HuH-7 (cell line): ENCODE measurements around the gene CENPX.

Experiments
- DNase-seq: peaks from one replicate; pipeline ENCODE4 v3.0.0; 2011; ENCODE audit warnings: low spot score

Gene CENPX

DNA sequence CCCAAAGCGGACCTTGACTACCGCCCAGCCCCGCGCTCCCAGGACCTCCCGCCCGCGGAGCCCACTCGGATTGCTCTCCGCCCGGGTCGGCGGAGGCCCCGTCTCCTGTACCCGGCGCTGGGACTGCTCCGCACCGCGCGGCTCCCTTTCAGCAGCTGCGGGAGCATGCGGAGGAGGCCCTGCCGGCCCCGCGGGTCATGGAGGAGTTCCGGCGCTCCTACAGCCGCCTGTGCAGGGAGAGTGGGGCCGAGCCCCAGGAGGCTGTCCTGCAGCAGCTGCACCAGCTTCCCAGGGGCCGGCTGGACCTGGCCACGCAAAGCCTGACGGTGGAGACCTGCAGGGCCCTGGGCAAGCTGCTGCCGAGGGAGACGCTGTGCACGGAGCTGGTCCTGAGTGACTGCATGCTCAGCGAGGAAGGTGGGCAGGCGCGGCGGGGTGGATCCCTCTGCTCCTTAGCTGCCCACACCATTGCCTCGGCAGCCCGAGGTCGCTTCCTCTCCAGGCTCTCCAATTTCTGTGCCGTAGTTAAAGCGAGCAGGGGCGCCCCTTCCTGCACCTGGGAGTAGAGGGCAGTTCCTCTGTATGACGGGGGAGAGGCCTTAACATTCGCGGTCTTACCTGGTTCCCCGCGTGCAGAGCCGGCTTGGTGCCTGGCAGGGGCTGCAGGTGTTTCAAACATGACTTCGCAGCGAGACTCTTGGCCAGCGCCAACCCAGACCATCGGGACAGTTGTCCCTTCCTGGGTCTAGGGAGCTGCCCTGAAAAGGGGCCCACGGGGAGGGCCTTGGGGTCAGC, 966 bp upstream of the CENPX start:
- DNase-seq = peak; percentile 52

DNA sequence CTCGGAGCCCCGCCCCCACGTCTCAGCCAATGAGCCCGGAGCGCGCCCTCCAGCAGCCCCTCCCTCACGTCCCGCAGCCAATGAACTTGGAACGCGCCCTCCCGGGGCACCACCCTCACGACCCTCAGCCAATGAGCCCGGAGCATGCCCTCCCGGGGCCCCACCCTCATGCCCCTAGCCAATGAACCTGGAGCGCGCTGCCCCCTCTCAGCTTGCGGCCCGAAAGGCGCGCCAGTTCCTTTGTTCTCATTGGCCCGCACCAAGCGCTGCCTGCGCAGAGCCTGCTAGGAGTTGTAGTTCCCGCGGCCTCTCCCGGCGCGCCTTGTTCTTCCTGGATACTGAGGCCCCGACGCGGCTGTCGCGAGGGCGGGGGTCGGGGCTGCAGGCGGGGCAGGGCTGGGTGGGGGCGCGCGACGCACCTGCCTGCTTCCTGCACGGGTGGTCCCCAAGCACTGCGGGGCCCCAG, 336 bp upstream of the CENPX start, which contains the start of gene LRRC45:
Gene LRRC45, plus strand, starts transcription at position 325 of the 466 bp plus-strand sequence. CDS start 339 bp downstream, outside the sequence.
- DNase-seq = peak; percentile 100

DNA sequence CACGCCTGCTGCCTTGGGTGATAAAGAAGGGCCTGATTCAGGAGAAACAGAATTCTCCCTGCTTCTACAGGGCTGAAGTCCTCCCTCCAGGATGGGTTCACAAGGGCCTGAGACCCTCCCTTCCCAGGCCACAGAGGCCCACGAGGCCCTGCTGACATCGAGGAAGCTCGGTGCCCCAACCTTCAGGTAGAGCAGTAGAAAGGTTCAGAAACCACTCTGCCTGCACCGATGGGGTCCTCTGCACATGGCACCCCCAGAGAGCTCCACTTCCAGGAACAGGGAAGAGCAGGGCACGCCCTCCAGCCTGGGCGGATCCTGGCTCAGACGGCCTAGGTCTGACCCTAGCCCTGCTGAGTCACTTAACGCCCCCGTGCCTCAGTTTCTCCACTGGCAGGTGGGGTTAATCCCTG, 773 bp downstream of the CENPX start:
- DNase-seq = no peak

DNA sequence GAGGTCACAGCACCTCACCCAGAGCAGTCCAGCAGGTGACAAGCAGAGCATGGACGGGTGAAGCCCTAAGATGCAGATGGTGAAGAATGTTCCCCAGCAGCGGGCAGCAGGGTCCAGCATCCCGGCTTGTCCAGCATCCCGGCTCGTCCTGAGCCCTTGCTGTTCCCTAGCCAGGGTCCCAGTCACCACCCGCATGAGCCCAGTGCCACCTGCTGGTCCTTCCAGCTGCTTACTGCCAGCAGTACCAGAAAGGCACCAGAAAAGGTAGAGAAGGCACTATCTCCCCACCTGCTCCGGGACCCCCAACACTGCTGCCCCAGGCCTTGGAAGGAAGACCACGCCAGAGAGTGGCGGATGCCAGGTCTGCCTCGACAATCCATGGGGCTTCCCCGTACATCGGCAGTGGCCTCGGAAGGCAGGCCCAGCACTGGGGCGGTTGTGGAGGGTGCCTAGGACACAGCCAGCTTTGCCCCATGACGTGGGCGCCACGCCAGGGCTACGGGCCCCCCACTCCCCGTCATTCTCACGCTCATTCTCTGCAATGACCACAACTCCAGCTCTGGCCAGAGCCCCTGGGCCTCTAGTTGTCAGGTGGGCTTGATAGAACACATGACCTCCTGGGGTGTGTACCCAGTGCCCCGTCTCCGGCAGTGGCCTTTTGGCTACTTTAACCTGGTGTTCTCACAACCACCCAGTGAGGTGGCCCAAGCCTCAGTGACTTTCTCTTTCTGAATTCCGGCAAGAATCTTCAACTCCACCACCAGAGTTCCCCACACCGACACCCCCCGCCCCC, 1.4 kb downstream of the CENPX start:
- peak; percentile 82 for DNase-seq

DNA sequence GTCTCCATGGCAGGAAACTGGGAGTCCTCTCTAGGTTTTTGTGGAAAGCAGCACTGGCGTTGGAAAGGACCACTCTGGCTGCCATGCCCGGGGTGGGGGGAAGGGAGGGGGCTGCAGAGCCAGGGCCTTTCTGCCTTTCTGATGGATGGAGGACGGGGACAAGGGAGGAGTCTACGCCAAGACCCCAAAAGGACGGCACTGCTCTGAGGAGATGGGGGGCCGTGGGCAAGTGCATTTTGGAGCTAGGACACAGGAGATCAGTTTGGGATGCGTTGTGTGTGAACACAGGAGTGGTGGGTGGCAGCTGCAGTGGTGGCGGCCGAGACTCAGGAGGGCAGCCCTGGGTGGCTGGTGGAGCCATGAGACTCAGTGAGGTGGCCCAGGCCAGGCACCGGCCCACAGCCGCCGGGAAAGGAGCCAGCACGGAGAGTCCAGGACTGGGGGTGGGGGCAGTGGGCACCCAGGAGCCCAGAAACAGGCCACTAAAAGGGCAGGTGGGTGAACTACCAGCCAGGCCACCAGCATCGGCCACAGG, 2.0 kb downstream of the CENPX start:
- no peak for DNase-seq

DNA sequence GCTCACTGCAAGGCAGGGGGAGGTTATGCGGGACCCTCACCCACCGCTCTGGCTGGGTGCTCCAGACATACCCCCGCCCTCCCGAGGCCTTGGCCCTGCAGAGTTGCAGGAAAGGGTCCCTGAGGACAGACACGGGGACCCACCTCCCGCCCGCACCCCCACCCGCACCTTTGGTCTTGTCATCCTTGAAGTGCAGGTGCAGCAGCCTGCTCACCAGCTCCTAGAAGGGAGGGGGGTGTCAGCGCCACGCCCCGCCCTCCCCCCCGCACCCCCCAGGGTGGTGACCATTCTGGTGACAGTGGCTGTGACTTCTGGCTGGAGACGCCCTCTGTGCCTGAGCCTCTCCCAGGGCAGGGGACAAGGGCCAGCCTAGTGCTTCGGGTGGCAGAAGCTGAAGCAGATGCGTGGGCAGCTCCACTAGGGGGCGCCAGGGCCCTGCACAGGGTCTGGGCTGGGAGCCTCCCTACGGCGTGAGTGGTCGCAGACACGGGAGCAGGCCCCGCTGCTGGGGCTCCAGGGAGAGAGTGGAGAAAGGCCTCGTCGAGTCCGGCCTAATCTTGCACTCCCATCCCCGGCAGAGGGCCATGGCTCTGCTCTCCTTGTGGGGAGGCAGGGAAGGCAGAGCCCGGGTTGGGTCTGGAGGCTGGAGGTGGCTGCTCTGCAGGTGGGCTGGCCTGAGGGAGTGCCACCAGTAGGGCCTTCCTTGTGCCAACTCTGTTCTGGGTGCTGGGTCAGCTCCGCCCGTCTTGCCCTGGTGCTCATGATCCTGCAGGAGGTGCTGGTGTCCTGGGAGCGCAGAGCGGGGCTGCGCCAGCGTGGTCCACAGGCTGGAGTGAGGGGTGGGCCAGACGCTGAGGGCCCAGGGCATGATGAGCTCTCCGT, 2.7 kb downstream of the CENPX start:
- DNase-seq = peak; percentile 94

DNA sequence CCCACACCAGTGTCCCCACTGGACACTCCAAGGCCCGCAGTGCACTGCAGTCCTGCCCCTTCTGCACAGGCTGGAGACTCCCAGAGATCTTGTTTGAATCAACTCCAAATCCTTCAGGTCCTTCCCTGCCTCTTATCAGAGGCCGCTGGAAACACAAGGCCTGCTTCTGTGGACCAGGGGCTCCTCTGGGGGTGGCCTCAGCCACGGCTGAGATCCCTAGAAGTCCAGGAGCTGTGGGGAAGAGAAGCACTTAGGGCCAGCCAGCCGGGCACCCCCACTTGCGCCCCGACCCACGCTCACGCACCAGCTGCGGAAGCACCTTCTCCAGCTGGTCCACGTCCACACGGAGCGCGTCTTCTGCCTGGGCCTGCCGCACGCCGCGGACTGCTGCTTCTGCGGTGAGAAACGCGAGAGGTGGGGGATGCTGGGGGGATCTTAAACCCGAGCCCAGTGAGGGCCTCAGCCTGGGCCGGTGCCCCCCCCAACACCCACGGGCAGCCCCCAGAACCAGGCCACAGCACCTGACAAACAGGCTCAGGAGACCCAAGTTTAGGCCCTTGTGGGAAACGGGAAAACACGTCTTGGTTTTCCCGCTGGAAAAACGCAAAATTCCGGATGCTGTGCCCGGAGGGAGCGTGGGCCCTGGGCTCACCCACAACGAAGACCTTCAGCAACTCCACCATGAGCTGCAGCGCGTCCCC, 3.5 kb downstream of the CENPX start:
- no peak for DNase-seq

DNA sequence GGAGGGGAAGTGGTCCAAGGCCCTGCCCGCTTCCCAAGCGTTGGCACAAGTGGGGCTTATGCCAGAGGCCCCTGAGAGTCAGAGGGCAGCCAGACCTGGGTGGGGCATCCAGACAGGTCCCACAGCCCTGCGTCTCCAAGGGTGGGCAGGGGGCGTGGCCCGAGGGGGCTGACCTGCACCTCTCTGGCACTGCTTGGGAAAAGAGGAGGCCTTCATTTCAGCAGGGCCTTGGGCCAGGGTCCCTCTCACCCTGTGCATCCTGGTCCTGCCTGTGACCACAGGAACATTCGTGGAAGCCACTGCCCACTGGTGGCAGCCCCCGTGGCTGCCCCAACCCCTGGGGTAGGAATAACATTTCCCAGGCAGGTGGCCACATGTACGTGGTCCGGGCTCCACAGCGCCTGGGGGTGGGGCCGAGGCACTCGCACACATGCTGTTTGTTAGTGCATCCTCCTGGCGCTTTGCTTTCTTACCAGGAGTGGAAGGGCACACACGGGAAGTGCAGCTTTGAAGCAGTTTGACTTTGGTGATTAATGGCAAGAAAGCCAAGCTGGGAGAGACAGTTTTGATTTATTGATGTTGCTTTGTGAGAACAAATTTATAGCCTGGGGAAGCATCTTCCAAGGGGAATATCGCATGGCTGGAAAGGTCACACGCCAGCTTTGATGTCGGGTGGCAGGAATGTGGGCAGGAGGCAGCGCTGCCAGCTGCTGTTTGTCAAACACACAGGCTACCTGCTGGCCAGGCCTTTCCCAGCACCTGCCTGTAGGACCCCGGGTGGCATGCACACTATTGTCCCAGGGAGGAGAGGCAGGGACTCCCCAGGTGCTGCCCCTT, 4.3 kb downstream of the CENPX start:
- DNase-seq = no peak

DNA sequence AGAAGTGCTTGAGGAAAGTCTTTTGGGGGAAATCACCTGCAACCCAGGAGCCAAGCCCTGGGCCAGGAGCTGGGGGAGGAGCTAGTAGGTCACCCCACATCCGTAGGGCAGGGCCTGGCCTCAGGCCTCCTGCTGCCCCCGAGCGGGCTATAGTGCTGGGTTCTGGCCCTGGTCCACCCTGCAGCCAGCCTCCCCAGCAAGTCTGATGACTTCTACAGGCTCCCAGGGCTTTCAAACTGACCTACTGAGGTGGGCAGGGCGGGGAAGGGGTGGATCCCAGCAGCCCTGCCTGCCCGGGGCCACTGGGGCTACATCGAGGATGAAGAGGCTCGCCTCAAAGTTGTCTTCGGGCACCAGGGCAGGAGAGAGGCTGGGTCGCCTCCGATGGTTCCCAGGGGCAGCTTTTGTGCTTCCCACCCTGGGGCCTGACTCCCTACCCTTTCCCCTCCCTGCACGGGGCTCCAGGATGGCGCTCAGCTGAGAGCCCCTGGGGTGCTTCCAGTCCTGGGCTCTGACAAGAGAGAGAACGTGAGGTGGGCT, 5.0 kb downstream of the CENPX start:
- no peak for DNase-seq

DNA sequence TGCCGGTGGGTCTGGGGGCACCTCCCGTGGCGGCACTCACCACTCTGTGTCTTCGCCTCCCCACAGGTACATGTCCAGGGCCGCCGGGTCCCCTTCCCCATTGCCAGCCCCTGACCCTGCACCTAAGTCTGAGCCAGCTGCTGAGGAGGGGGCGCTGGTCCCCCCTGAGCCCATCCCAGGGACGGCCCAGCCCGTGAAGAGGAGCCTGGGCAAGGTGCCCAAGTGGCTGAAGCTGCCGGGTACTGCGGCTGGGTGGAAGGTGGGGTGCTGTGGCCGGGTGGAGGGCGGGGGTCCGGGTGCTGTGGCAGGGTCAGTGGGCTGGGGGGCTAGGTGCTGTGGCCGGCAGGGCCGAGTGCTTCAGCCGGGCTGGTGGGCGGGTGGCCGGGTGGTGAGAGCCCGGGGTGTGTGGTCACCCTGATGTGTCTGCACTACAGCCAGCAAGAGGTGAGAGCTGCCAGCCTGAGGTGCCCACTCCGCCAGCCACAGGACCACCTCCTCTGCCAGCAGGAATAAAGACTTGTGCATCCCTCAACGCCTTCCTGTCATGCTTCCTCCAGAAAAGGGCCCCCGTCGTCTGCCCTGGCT, 5.7 kb downstream of the CENPX start:
- DNase-seq = no peak

DNA sequence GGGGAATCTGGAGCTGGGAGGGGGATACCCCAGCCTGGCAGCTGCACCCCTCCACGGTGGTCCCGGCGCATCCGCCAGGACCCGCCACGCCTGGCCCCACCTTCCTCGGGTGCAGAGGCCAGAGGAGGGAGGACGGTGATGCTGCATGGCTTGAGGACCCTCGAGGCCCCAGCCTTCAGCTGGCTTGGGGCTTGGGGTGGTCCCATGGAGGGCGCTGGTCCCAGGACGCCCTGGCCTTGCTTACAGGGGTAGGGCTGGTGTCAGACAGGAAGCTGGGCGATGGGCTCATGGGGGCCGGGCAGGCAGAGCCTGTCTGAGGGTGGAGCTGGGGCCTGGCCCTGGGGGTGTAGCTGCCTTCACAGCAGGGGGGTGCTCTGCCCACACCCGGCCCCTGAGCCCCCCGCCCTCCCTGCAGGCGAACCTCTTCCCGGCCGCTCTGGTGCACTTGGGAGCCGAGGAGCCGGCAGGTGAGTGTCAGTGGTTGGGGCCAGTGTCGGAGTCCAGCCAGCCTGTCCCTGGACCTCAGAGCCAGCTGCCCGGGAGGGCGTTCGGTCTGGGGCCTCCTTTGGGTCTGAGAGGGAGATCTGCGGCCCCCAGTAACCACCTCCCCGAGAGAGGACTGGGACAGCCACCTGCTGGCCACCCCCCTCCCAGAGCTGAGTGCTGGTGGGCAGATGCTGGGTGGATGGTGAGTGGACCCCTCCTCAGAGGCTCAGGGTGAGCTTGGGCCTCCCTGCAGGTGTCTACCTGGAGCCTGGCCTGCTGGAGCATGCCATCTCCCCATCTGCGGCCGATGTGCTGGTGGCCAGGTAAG, 6.4 kb downstream of the CENPX start:
- DNase-seq = no peak

DNA sequence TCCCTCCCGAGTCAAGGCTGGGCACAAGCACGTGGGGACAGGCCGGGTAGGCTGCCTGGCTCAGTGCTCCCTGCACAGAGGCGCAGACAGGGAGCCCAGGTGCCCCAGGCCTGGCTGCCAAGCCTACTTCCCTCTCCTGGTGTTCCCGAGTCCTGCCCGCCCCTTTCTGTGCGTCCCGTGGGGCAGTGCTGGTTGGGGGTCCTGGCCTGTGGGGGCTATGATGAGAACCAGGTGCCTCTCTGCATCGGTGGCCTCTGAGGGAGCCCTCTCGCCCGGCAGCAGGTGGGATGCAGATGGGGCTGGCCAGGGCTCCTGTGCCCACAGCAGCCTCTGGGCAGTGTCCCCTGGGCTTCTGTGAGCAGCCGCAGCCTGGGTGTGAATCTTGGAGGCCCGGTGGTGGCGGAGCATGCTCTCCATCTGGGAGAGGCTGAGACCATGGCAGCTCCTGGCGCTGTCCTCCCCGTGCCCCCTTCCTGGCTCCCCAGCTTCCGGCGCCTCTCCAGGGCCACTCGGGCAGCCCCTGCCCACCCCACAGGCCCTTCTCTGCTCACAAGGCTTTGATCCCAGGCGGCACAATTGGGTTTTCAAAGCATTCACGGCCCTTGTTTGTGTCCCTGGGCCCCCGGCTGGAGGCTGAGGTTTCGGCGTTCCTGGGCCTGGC, 7.2 kb downstream of the CENPX start:
- DNase-seq = no peak

DNA sequence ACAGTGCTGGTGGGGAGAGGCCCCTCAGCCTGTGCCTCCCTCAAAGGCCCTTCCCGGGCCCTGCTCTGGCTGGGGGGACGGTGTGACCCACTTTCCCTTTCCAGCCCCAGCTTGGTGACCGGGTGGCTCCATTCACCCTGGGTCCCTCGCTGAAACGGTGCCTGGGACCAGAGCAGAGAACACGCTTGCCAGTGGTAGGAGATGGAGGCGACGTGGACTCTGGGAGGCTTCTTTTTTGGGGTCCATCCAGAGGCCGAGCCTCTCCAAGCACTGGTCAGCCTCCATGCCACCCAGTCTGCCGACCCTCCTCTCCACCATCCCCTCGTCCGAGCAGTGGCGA, 7.7 kb downstream of the CENPX start:
- DNase-seq = no peak

DNA sequence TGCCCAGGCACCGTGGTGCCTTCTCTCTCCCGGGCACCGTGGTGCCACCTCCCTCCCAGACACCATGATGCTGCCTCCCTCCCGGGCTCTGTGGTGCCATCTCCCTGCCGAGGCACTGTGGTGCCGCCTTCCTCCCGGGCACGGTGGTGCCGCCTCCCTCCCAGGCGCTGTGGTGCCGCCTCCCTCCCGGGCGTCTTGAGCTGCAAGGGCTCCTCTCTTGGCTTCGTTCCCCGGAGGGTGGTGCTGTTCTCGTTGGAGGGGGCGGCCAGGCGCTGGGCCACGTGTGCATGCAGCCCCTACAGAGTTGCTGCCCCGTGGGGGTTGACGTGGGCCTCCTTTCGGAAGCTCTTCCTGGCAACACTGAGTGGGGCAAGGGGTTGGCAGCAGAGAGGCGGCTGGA, 8.2 kb downstream of the CENPX start:
- no peak for DNase-seq

DNA sequence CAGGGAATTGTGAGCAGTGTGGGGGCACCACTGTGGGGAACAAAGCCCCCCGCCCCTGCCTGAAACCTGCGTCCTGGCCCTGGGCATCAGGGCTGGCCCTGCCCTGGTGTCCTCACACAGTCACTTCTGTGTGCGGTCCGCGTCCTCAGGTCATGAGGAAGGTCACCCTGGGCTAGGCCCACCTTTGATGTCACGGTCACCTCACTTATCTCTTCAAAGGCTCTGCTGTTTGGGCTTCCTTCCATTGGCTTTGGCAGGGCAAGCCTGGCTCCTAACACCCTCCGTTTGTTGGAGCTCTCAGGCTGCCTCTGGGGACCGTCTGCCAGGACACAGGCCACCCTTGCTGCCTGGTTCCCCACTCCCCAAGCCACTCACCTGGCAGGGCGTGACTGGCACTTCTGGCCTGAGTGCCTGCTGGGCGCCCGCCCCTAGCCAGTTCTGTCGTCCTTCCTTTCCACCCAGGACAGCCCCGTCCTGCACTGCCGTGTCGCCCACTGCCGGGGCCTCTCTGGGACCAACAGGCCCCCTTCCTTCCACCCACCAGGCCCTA, 8.8 kb downstream of the CENPX start:
- no peak for DNase-seq

DNA sequence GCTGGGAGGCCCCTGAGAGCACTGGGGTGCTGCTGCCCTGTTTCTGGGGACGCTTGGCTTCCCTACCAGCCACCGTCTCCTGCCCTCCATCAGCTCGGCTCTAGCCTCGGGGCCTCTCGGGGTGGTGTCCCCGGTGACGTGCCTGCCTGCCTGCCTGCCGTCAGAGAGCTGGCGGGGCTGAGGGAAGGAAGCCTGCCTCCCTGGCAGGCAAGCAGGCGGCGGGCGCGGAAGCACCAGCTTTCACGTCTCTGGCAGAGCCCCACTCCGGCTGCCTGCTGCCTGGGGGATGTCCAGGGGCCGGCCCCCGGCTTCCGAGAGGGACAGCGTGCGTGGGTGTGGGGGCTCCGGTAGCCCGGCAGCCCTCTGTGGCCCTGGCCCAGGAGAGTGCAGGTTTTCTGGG, 9.3 kb downstream of the CENPX start:
- DNase-seq = no peak

DNA sequence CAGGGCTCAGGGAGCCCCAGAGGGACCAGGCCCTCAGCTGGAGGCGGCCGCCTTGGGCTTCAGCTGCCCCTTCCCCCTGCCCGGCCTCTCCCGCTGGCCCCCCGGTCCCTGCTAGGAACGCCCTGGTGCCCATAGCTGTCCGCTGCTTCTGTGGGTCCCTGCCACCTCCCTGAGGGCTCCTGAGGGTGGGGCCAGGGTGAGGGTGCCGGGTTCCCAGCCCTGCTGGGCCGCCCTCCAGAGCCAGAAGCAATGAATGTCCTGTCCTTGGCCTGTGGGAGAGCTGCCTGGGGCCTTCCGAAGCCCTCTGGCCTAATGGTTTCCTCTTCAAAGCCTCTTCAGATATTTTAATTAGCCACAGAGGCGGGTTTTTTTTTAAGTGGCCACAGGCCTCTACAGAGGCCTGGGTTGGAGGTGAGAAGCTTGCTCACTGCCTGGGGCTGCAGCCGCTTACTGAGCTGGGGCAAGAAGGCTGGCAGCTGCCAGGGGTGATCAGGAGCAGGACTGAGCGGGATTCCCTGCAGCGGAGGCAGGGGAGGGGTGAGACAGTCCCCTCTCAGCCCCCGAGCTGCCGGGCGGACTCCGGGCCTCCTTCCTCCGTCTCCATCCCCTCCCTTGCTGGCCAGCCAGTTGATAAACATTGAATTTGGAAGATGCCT, 9.9 kb downstream of the CENPX start:
- DNase-seq = no peak

DNA sequence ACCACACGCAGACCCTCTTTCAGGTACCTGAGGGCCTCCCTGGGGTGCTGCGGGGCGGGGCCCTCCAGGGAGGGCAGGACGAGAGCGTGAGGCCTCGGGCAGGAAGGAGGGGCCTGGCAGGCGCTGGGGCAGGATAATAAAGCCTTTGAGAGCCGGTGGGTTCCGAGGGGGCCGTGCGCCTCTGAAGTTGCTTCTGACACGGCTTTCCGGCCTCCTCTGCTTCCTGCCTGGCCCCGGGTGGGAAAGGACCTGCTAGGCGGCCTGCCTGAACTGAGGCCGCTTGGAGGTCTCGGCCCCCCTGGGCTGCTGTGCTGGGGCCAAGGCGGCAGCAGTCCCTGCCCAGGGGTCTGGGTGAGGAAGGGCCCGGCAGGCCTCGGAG, 10.4 kb downstream of the CENPX start:
- DNase-seq = no peak
